Measurements from ENCODE around the gene MT1X. TPM values are rescaled to one million over a fixed set of nuclear protein-coding genes. Genes with fewer than 3 reads are reported as not detected.
"Not testable (repeated sequence)": the region's sequence is repeated elsewhere in the genome, so short reads cannot be mapped to it uniquely, and the experiment has no call there.

Gene MT1X
- total RNA-seq, 1 donor from 2014 or later, result 111 TPM

DNA sequence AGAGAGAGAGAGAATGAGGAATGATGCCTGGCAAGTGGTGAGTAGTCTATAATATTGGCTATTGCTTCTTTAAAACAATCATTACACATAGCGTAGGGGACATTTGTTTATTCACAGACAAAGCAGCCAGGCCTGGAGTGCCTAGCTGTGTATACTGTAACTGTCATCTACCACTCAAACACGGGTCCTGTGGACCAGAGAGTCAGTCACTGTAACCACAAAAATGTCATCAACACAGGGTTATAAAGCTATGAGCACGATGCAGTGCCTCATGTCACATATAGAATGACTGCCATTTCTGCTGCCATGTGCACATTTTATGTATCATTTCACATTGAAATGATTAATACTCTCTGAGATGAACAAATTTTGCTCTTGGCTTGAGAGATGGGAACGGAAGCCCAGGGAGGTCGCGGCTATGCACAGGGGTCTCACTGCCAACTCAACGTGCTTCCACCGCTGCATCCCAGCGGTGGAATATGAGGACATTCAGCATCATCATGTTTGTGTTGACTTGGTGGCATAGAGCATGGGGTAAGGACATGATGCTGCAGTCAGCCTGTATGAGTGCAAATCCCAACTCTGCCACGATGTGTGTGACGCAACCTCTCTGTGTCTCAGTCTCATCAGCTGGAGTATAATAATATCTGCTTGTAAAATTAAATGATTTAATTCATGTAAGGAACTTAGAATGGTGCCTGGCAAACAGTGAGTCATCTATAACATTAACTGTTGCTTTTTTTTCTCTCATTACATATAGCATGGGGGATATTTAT is 9.3 kb upstream of the MT1X start:
- peaks cover 58% of the 10 kb centered on the region for H3K27me3 ChIP-seq
- intact Hi-C loops (cut with DNase I), result no loop called here
- TF ChIP-seq CTCF (IDR thresholded peaks at IDR 0.05), result no peak
- H3K9me3 ChIP-seq, result no peaks in the 10 kb centered on the region
- ATAC-seq (no peak), DNase-seq (no peak)
- peaks cover 14% of the 10 kb centered on the region for H3K4me1 ChIP-seq
- no peak overlapping the region for H3K27ac ChIP-seq
- no peak overlapping the region for H3K4me3 ChIP-seq
- no peaks in the 10 kb centered on the region for H3K36me3 ChIP-seq

- Histone ChIP-seq H3K27me3 (peaks cover 48% of the 10 kb centered on the region), H3K4me1 (peaks cover 14% of the 10 kb centered on the region), H3K9me3 (no peaks in the 10 kb centered on the region), H3K4me3 (no peak overlapping the region), H3K36me3 (no peaks in the 10 kb centered on the region), H3K27ac (no peak overlapping the region)
- peak; percentile 63 for TF ChIP-seq CTCF (IDR thresholded peaks at IDR 0.05)
- DNase-seq, result no peak
- ATAC-seq, result peak; percentile 69
- intact Hi-C loops (cut with DNase I), result no loop called here
These were observed 8.3 kb upstream of the MT1X start for GRCh38 chr16:56673921-56674320.

DNA sequence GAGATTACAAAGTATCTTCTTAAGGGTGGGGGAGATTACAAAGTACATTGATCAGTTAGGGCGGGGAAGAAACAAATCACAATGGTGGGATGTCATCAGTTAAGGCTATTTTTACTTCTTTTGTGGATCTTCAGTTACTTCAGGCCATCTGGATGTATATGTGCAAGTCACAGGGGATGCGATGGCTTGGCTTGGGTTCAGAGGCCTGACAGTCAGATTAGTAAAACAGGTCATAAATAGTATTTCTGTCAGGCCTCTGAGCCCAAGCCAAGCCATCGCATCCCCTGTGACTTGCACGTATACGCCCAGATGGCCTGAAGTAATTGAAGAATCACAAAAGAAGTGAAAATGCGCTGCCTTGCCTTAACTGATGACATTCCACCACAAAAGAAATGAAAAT is 7.7 kb upstream of the MT1X start:
- H3K4me3 ChIP-seq; H3K27ac ChIP-seq; intact Hi-C loops (cut with DNase I); DNase-seq; H3K36me3 ChIP-seq; H3K9me3 ChIP-seq; ATAC-seq: not testable (repeated sequence)
- Histone ChIP-seq H3K4me1 (peaks cover 10% of the 10 kb centered on the region), H3K27me3 (peaks cover 42% of the 10 kb centered on the region)

GRCh38 chr16:56675685-56676210 is 6.5 kb upstream of the MT1X start:
- Histone ChIP-seq H3K4me3 (peak overlapping the region; percentile 28), H3K9me3 (no peaks in the 10 kb centered on the region), H3K27me3 (peaks cover 31% of the 10 kb centered on the region), H3K36me3 (no peaks in the 10 kb centered on the region), H3K27ac (no peak overlapping the region), H3K4me1 (peaks cover 6% of the 10 kb centered on the region)
- intact Hi-C loops (cut with DNase I), result no loop called here
- no peak for DNase-seq
- TF ChIP-seq CTCF (IDR thresholded peaks at IDR 0.05), result no peak
- ATAC-seq, result peak; percentile 45

DNA sequence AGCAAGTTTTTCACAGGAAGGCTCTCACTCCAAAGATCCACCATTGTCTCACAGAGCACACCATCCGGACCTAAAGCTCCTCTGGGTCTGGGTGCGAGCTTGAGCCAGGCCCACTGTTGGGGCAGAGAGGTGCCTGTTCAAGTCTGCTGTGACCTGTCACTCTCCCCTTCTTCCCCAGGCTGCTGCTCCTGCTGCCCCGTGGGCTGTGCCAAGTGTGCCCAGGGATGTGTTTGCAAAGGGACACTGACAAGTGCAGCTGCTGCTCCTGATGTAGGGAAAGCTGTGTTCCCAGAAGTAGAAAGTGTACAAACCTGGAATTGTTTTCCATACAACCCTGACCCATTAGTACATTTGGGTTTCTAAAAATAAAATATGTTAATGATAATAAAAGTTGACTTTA is 4.8 kb upstream of the MT1X start:
- Histone ChIP-seq H3K4me3 (no peak overlapping the region), H3K4me1 (peaks cover 10% of the 10 kb centered on the region), H3K9me3 (no peaks in the 10 kb centered on the region), H3K27me3 (peaks cover 25% of the 10 kb centered on the region), H3K27ac (no peak overlapping the region), H3K36me3 (no peaks in the 10 kb centered on the region)
- intact Hi-C loops (cut with DNase I), result no loop called here
- ATAC-seq (no peak), DNase-seq (no peak)
- TF ChIP-seq CTCF (IDR thresholded peaks at IDR 0.05), result no peak

DNA sequence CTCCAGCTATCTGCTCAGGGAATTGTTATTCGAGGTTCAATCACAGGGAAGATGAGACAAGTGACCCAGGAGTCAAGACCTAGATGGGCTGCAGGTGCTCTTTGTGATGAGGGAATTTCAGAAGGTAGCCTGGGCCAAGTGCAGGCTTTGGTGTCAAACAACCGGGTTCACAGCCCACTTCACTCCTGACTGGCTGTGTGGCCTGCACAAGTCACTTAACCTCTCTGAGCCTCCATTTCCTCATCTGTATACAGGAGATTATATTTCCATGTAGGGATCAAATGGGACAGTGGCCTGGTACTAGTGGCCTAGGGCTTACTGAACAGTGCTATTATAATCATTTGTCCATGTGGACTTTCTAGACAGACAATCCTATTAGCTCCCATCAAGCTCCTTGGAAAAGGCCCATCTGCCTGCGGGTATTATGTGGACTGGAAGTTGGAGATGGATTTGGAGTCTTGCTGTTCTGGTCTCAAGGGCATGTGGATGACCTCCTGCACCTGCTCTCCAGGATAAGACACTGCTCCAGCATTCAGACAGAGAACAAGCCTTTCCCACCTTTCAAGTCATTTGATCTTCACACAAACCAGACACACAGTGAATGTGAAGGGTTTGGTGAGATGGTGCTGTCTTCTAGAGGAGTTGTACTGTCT is 3.1 kb upstream of the MT1X start:
- Histone ChIP-seq H3K36me3 (no peaks in the 10 kb centered on the region), H3K27me3 (peaks cover 17% of the 10 kb centered on the region), H3K4me1 (peaks cover 27% of the 10 kb centered on the region), H3K9me3 (no peaks in the 10 kb centered on the region), H3K4me3 (no peak overlapping the region), H3K27ac (no peak overlapping the region)
- ATAC-seq, result no peak
- TF ChIP-seq CTCF (IDR thresholded peaks at IDR 0.05), result no peak
- DNase-seq, result no peak
- intact Hi-C loops (cut with DNase I), result no loop called here
